ENCODE results near the gene SORT1. TPM values are rescaled to one million over a fixed set of nuclear protein-coding genes. Genes with fewer than 3 reads are reported as not detected.

Gene SORT1
- total and polyA plus RNA-seq, 2 of the 8 experiments (the other 6 are each of a cell fraction or from before 2014, with no cell fraction given) = 18.7 to 69.6 TPM

- no peak overlapping the region for H2BK120ac ChIP-seq (replicated peaks; ENCODE audit: low read depth, low read length)
- no peak overlapping the region for H3K9ac ChIP-seq (replicated peaks in 1 of 4; ENCODE audit: extremely low read depth in 1 of 4, low read depth in 3 of 4, low read length in 3 of 4)
- no peak overlapping the region for H3K56ac ChIP-seq (replicated peaks; ENCODE audit: insufficient read length, low read depth, low read length)
- no peak overlapping the region for H4K8ac ChIP-seq (ENCODE audit: extremely low read depth, insufficient read depth, low read length)
- H3K36me3 ChIP-seq (ENCODE audit: control insufficient read depth in 2 of 4, insufficient read depth in 4 of 4, low read length in 3 of 4) = peaks cover 0 to 26% (median 19%) of the 10 kb centered on the region in 4 experiments; a peak in 6 of 8 replicates
- no peak overlapping the region for H3K4me3 ChIP-seq (ENCODE audit: extremely low read depth in 1 of 4, insufficient read depth in 2 of 4, low read depth in 3 of 4, low read length in 4 of 4)
- DNase-seq (ENCODE audit: low read depth in 1 of 2, low spot score in 2 of 2) (no peak), FAIRE-seq (no peak)
- H3K4ac ChIP-seq (replicated peaks; ENCODE audit: insufficient read length, low read depth, low read length) = no peak overlapping the region
- no peak overlapping the region for H2AFZ ChIP-seq (ENCODE audit: low read length)
- H3K27me3 ChIP-seq (replicated peaks in 1 of 4; ENCODE audit: control insufficient read depth in 3 of 4, extremely low read depth in 1 of 4, insufficient read depth in 3 of 4, low read length in 3 of 4) = no peaks in the 10 kb centered on the region
- no peak overlapping the region for H4K5ac ChIP-seq (ENCODE audit: insufficient read length, low read depth, low read length)
- H2AK5ac ChIP-seq (ENCODE audit: low read depth, low read length) = no peak overlapping the region
- H3K18ac ChIP-seq (ENCODE audit: extremely low read depth, low read length) = no peak overlapping the region
- no peaks in the 10 kb centered on the region for H4K20me1 ChIP-seq (replicated peaks in 1 of 2; ENCODE audit: control insufficient read depth in 1 of 2, insufficient read depth in 2 of 2, low read length in 2 of 2)
- H3K27ac ChIP-seq (ENCODE audit: low read depth, low read length) = no peak overlapping the region
- no peak overlapping the region for H3K4me2 ChIP-seq (ENCODE audit: insufficient read depth in 1 of 2, low read depth in 2 of 2, low read length in 2 of 2)
- no peak overlapping the region for H2BK15ac ChIP-seq (ENCODE audit: low read length)
- H4K91ac ChIP-seq (replicated peaks; ENCODE audit: insufficient read length, low read length) = no peak overlapping the region
- ChIA-PET POLR2A (ENCODE audit: partially characterized antibody) (interaction anchor here (1.4 to 2.6 kb wide), 3 partner anchors 18 to 162 kb away, joined by 4 to 16 read pairs (median 8); no protein-coding TSS in a partner anchor), CTCF (ENCODE audit: partially characterized antibody) (interaction anchor here (0.6 to 7.5 kb wide), 14 partner anchors 10 to 171 kb away, joined by 3 to 113 read pairs (median 4); no protein-coding TSS in a partner anchor)
- peaks cover 4% of the 10 kb centered on the region for H3K23me2 ChIP-seq (ENCODE audit: low read depth, low read length)
- H3K4me1 ChIP-seq (replicated peaks in 1 of 4; ENCODE audit: control insufficient read depth in 3 of 4, insufficient read depth in 4 of 4, low read length in 3 of 4) = peaks cover 0 to 5% (median 4%) of the 10 kb centered on the region in 4 experiments; a peak in 3 of 7 replicates
- H3K14ac ChIP-seq (ENCODE audit: insufficient read length) = no peak overlapping the region
- no peak overlapping the region for H2BK20ac ChIP-seq (ENCODE audit: low read length)
- no peaks in the 10 kb centered on the region for H3K9me3 ChIP-seq (ENCODE audit: insufficient read depth in 2 of 2, low read depth in 1 of 2, low read length in 1 of 2)
- no peak overlapping the region for H2BK12ac ChIP-seq (ENCODE audit: low read depth, low read length)
- no peaks in the 10 kb centered on the region for H3K79me1 ChIP-seq (ENCODE audit: low read depth, low read length)
- no peak overlapping the region for H2BK5ac ChIP-seq (ENCODE audit: low read depth, low read length)
- H3K79me2 ChIP-seq (ENCODE audit: control insufficient read depth in 1 of 2, insufficient read depth in 2 of 2, low read length in 2 of 2) = peaks cover 0 to under 1% of the 10 kb centered on the region in 2 experiments; a peak in 2 of 4 replicates
- no peak overlapping the region for H3K23ac ChIP-seq (ENCODE audit: insufficient read length)
- TF ChIP-seq, protein P1, sequence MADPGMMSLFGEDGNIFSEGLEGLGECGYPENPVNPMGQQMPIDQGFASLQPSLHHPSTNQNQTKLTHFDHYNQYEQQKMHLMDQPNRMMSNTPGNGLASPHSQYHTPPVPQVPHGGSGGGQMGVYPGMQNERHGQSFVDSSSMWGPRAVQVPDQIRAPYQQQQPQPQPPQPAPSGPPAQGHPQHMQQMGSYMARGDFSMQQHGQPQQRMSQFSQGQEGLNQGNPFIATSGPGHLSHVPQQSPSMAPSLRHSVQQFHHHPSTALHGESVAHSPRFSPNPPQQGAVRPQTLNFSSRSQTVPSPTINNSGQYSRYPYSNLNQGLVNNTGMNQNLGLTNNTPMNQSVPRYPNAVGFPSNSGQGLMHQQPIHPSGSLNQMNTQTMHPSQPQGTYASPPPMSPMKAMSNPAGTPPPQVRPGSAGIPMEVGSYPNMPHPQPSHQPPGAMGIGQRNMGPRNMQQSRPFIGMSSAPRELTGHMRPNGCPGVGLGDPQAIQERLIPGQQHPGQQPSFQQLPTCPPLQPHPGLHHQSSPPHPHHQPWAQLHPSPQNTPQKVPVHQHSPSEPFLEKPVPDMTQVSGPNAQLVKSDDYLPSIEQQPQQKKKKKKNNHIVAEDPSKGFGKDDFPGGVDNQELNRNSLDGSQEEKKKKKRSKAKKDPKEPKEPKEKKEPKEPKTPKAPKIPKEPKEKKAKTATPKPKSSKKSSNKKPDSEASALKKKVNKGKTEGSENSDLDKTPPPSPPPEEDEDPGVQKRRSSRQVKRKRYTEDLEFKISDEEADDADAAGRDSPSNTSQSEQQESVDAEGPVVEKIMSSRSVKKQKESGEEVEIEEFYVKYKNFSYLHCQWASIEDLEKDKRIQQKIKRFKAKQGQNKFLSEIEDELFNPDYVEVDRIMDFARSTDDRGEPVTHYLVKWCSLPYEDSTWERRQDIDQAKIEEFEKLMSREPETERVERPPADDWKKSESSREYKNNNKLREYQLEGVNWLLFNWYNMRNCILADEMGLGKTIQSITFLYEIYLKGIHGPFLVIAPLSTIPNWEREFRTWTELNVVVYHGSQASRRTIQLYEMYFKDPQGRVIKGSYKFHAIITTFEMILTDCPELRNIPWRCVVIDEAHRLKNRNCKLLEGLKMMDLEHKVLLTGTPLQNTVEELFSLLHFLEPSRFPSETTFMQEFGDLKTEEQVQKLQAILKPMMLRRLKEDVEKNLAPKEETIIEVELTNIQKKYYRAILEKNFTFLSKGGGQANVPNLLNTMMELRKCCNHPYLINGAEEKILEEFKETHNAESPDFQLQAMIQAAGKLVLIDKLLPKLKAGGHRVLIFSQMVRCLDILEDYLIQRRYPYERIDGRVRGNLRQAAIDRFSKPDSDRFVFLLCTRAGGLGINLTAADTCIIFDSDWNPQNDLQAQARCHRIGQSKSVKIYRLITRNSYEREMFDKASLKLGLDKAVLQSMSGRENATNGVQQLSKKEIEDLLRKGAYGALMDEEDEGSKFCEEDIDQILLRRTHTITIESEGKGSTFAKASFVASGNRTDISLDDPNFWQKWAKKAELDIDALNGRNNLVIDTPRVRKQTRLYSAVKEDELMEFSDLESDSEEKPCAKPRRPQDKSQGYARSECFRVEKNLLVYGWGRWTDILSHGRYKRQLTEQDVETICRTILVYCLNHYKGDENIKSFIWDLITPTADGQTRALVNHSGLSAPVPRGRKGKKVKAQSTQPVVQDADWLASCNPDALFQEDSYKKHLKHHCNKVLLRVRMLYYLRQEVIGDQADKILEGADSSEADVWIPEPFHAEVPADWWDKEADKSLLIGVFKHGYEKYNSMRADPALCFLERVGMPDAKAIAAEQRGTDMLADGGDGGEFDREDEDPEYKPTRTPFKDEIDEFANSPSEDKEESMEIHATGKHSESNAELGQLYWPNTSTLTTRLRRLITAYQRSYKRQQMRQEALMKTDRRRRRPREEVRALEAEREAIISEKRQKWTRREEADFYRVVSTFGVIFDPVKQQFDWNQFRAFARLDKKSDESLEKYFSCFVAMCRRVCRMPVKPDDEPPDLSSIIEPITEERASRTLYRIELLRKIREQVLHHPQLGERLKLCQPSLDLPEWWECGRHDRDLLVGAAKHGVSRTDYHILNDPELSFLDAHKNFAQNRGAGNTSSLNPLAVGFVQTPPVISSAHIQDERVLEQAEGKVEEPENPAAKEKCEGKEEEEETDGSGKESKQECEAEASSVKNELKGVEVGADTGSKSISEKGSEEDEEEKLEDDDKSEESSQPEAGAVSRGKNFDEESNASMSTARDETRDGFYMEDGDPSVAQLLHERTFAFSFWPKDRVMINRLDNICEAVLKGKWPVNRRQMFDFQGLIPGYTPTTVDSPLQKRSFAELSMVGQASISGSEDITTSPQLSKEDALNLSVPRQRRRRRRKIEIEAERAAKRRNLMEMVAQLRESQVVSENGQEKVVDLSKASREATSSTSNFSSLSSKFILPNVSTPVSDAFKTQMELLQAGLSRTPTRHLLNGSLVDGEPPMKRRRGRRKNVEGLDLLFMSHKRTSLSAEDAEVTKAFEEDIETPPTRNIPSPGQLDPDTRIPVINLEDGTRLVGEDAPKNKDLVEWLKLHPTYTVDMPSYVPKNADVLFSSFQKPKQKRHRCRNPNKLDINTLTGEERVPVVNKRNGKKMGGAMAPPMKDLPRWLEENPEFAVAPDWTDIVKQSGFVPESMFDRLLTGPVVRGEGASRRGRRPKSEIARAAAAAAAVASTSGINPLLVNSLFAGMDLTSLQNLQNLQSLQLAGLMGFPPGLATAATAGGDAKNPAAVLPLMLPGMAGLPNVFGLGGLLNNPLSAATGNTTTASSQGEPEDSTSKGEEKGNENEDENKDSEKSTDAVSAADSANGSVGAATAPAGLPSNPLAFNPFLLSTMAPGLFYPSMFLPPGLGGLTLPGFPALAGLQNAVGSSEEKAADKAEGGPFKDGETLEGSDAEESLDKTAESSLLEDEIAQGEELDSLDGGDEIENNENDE (IDR thresholded peaks at IDR 0.05; ENCODE audit: insufficient replicate concordance, low read length) = no peak
Observed at GRCh38 chr1:109402025-109402424, 4.3 kb upstream of the SORT1 start.
